Type B pancreatic cell (in vitro differentiated cells): ENCODE data around the gene RAB5IF. TPM values are rescaled to one million over a fixed set of nuclear protein-coding genes. Genes with fewer than 3 reads are reported as not detected.

ENCODE experiments used
- DNase-seq: peaks from one replicate; pipeline ENCODE4 v3.0.0; 2021; ENCODE audit warnings: mixed read lengths; ENCODE audit not compliant: unreplicated experiment; ENCODE audit errors: extremely low spot score
- H3K27ac Mint-ChIP-seq: 2 replicates; pipeline ENCODE4 v1.8.0; 2021; ENCODE audit warnings: mild to moderate bottlenecking, mixed read lengths
- H3K27me3 Mint-ChIP-seq: 2 replicates; pipeline ENCODE4 v1.8.0; 2021; ENCODE audit warnings: mixed read lengths
- H3K36me3 Mint-ChIP-seq: 2 replicates; pipeline ENCODE4 v1.8.0; 2021; ENCODE audit warnings: mixed read lengths
- H3K4me1 Mint-ChIP-seq: one replicate; pipeline ENCODE4 v1.8.0; 2021; ENCODE audit warnings: mixed read lengths; ENCODE audit not compliant: unreplicated experiment
- H3K4me3 Mint-ChIP-seq: 2 replicates; pipeline ENCODE4 v1.8.0; 2021; ENCODE audit warnings: mild to moderate bottlenecking, mixed read lengths
- H3K9me3 Mint-ChIP-seq: 2 replicates; pipeline ENCODE4 v1.8.0; 2021; ENCODE audit warnings: mixed read lengths
- CTCF ChIP-seq: fragments of 200-600 bp; sonication (generic); conservative IDR thresholded peaks from 2 replicates; pipeline ENCODE4 v1.5.0; 2021; ENCODE audit warnings: antibody characterized with exemption, mild to moderate bottlenecking
- total RNA-seq: library from RNA; stranded (reverse); gene quantifications from 2 replicates; pipeline ENCODE4 v1.2.1, GENCODE V29; 2021; ENCODE audit warnings: low replicate concordance

RAB5IF gene
- total RNA-seq, 1 donor from 2014 or later: 85.8 TPM

DNA sequence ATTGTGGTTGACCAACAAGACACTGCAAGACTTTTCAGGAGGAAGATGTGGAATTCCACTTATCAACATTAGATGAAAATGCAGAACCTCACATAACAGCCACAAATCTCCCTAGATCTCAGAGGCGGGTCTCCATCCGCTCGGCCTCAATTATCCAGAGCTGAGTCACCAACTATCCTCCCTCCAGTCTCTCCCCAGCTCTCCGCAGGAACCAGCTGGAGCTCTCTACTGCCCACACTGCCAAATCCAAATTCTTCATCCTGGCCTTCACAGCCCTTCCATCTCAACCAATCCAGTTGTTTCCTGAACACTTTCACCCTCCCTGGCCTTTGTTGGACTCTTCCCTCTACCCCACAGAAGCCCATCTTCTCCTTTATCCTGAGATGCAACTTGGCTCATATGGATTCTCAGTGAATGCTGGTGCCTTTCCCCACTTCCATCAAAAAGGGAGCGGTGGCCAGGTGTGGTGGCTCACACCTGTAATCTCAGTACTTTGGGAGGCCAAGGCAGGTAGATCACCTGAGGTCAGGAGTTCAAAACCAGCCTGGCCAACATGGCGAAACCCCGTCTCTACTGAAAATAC is 35.6 kb upstream of the RAB5IF start:
- Mint-ChIP-seq H3K36me3 (no peaks in the 10 kb centered on the region), H3K27ac (no peak overlapping the region), H3K4me3 (no peak overlapping the region), H3K4me1 (peaks cover 30% of the 10 kb centered on the region), H3K9me3 (no peaks in the 10 kb centered on the region), H3K27me3 (no peaks in the 10 kb centered on the region)
- TF ChIP-seq CTCF: no peak
- no peak for DNase-seq

DNA sequence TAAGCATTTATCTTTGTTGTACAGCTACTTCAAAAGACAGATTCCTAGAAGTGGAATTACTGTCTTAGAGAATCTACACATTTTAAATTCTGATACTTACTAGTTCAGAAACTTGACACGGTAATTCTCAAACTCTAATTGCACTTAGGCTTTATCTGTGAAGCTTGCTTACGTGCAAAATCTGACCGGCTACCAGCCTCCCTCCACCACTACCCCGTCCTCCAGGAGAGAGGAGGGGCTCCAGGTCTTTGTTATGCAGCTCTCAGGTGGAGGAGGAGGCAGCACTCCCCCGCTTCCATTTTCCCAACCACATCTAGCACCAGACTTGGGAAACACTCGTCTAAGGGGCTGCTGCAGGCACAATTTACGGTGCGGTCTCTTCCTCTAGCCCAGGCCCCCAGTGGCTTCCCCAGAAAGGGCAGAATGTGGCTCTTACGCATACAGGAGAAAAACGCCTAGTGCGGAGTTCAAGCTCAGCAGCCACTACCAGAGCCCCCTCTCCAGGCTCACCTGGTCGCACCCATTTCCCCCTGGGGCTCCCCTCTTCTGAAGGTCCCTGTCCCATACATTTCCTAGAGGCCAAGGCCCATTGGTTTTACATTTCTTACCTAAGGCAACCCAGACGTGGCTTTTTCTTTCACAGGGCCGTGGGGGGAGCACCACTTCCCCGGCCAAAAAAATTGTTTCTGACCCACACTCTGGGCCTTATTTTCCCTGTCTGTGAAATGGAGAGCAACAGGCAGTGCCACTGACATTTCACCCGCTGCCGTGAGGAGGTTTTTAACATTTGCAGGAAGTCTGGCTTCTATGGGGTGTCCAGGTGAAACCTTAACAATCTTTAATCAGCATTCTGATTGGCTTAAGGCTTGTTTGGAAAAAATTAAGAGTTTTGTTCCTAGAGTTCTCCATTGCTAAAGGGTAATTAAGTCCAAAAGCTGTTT is 33.7 kb upstream of the RAB5IF start:
- peak; percentile 42 for TF ChIP-seq CTCF
- H3K4me1 Mint-ChIP-seq: peaks cover 39% of the 10 kb centered on the region
- no peaks in the 10 kb centered on the region for H3K27me3 Mint-ChIP-seq
- no peaks in the 10 kb centered on the region for H3K36me3 Mint-ChIP-seq
- peak overlapping the region; percentile 96 for H3K27ac Mint-ChIP-seq
- H3K9me3 Mint-ChIP-seq: no peaks in the 10 kb centered on the region
- no peak for DNase-seq
- H3K4me3 Mint-ChIP-seq: peak overlapping the region; percentile 88

DNA sequence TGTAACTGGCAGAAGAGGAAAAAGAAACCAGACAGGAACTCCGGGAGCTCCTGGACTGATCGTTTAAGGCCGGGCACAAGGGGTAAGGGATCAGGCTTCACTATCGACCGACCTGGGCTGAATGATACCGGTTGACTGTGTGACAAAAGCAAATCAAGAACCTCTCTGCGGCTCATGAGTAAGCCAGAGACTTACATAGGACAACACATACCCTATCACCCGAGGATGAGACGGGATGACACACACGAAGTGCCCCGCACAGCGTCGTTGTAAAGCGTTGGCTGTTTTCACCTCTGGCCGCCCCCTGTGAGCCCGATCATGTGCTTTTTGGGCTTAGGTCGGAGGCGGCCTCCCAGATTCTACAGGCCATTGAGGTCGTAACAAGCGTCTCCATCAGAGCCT is 32.9 kb upstream of the RAB5IF start:
- Mint-ChIP-seq H3K4me3 (peak overlapping the region; percentile 88), H3K27ac (peak overlapping the region; percentile 96), H3K9me3 (no peaks in the 10 kb centered on the region), H3K27me3 (no peaks in the 10 kb centered on the region), H3K36me3 (no peaks in the 10 kb centered on the region), H3K4me1 (peaks cover 39% of the 10 kb centered on the region)
- DNase-seq: no peak
- TF ChIP-seq CTCF: no peak

DNA sequence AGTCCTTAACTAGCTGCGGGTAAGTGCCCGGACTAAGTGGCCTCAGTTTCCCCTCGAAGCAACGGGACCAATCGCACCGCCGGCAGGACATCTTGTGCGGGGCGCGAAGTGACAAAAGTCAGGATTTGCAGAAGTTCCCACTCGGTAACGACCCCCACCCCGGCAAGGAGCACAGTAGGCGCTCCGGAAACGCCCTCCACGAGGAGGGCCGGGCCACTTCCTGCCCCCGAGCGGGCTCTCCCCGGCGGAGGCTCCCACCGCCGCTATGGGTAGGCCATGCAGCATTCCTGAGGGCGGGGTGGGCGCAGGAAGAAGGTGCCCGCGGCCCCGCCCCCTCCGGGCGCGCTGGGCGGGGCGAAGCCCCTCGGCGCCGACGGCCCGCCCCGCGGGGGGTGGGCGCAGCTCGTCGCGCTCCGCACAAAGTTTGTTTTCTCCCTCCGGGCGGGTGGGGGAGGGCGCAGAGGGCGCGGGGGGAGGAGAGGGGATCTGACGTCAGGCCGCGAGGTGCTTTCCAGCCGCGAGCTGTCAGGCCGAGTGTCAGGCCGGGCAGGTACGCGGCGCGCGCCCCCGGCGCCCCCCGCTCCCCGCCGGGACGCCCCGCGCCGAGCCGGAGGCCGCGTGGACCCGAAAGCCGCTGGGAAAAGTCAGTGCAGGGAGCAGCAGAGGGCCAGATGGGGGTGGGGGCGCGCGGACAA is 32.3 kb upstream of the RAB5IF start, which contains the start of gene TGIF2:
Gene TGIF2, plus strand, starts transcription at position 495 of the 695 bp plus-strand sequence. CDS start 5,178 bp downstream, outside the sequence.
- Mint-ChIP-seq H3K4me1 (peaks cover 39% of the 10 kb centered on the region), H3K4me3 (peak within 1 kb of the TSS; percentile 94), H3K27me3 (no peaks in the 10 kb centered on the region), H3K36me3 (no peaks in the 10 kb centered on the region), H3K9me3 (no peaks in the 10 kb centered on the region), H3K27ac (peak within 1 kb of the TSS; percentile 96)
- no peak for TF ChIP-seq CTCF
- DNase-seq: peak; percentile 95

- Mint-ChIP-seq H3K27ac (no peak overlapping the region), H3K4me1 (peaks cover 39% of the 10 kb centered on the region)
Observed at GRCh38 chr20:36573798-36574365, 31.7 kb upstream of the RAB5IF start.

More at GRCh38 chr20:36573798-36574365, 31.7 kb upstream of the RAB5IF start:
- TF ChIP-seq CTCF: no peak
- no peaks in the 10 kb centered on the region for H3K36me3 Mint-ChIP-seq
- DNase-seq: peak; percentile 77
- no peaks in the 10 kb centered on the region for H3K27me3 Mint-ChIP-seq
- peak overlapping the region; percentile 70 for H3K4me3 Mint-ChIP-seq
- H3K9me3 Mint-ChIP-seq: no peaks in the 10 kb centered on the region
